Measurements from ENCODE around the gene MDM4. TPM values are rescaled to one million over a fixed set of nuclear protein-coding genes. Genes with fewer than 3 reads are reported as not detected.
A peak's percentile ranks its signal among the peaks of the same experiment; 100 is the strongest.

MDM4 gene, protein sequence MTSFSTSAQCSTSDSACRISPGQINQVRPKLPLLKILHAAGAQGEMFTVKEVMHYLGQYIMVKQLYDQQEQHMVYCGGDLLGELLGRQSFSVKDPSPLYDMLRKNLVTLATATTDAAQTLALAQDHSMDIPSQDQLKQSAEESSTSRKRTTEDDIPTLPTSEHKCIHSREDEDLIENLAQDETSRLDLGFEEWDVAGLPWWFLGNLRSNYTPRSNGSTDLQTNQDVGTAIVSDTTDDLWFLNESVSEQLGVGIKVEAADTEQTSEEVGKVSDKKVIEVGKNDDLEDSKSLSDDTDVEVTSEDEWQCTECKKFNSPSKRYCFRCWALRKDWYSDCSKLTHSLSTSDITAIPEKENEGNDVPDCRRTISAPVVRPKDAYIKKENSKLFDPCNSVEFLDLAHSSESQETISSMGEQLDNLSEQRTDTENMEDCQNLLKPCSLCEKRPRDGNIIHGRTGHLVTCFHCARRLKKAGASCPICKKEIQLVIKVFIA
- total RNA-seq = 10 to 100 TPM; 33.4 to 67.0 (median 41.1) TPM
- 1 to 10 TPM; 5.0 to 8.3 (median 6.5) TPM for polyA plus RNA-seq
- long read RNA-seq, donor 1, full-length matches to known transcripts = 7 of 10 reads
- long read RNA-seq, donor 1, partial matches to known transcripts = 0 of 10 reads
- long read RNA-seq, donor 1, other reads (novel, unspliced or antisense) = 3 of 10 reads
- long read RNA-seq, donor 2, full-length matches to known transcripts = 9 of 18 reads
- long read RNA-seq, donor 2, partial matches to known transcripts = 4 of 18 reads
- long read RNA-seq, donor 2, other reads (novel, unspliced or antisense) = 5 of 18 reads

DNA sequence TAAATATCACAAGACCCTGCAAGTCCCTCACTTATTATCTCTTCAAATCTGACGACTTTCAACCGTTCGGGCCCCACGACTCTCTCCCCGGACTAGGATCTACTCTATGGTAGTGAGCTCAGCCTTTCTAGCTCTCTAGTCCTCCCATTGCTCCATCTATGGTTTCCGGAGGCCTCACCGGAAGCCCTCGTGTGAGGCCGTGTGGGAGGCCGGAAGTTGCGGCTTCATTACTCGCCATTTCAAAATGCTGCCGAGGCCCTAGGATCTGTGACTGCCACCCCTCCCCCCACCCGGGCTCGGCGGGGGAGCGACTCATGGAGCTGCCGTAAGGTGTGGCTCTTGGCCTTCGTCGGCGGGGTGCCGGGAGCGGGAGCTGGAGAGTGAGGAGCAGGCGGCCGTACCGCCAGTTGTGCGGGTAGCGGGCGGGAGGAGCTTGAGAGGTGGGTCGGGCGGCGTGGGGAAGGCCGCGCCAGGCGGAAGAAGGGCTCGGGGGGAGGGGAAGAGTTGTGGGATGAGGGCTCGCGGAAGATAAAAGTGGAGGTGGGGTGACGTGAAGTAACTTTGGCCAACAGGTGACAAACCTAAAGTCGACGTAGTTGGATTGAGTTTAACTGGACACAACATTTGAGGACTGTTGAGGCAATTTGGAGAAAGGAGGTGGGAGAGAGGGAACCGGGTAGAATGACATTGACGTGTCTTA lies at the start of gene MDM4:
Gene MDM4, plus strand, starts transcription at position 227 of the 700 bp plus-strand sequence. CDS start 9,113 bp downstream, outside the sequence.
- 0 to 1% (median 1%) methylated on average over 43 of the region's 43 CpGs for WGBS, 3 donors
- Histone ChIP-seq H3K27ac (peak within 1 kb of the TSS; percentile 98), H3K4me1 (peaks cover 33% of the 10 kb centered on the region), H3K36me3 (ENCODE audit: insufficient read depth in 1 of 2, low read depth in 1 of 2) (peaks cover 0 to 7% of the 10 kb centered on the region in 2 donors), H3K4me3 (peak within 1 kb of the TSS; percentile 79), H3K9me3 (no peaks in the 10 kb centered on the region), H3K27me3 (ENCODE audit: insufficient read depth in 3 of 3, low read length in 2 of 3) (no peaks in the 10 kb centered on the region)
- ATAC-seq (peak; percentile 95 to 98 (median 97)), DNase-seq (peak; percentile 92 to 96)
- intact Hi-C loops (cut with DNase I) = no loop called here
- TF ChIP-seq, protein P1, sequence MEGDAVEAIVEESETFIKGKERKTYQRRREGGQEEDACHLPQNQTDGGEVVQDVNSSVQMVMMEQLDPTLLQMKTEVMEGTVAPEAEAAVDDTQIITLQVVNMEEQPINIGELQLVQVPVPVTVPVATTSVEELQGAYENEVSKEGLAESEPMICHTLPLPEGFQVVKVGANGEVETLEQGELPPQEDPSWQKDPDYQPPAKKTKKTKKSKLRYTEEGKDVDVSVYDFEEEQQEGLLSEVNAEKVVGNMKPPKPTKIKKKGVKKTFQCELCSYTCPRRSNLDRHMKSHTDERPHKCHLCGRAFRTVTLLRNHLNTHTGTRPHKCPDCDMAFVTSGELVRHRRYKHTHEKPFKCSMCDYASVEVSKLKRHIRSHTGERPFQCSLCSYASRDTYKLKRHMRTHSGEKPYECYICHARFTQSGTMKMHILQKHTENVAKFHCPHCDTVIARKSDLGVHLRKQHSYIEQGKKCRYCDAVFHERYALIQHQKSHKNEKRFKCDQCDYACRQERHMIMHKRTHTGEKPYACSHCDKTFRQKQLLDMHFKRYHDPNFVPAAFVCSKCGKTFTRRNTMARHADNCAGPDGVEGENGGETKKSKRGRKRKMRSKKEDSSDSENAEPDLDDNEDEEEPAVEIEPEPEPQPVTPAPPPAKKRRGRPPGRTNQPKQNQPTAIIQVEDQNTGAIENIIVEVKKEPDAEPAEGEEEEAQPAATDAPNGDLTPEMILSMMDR (IDR thresholded peaks at IDR 0.05) = no peak

DNA sequence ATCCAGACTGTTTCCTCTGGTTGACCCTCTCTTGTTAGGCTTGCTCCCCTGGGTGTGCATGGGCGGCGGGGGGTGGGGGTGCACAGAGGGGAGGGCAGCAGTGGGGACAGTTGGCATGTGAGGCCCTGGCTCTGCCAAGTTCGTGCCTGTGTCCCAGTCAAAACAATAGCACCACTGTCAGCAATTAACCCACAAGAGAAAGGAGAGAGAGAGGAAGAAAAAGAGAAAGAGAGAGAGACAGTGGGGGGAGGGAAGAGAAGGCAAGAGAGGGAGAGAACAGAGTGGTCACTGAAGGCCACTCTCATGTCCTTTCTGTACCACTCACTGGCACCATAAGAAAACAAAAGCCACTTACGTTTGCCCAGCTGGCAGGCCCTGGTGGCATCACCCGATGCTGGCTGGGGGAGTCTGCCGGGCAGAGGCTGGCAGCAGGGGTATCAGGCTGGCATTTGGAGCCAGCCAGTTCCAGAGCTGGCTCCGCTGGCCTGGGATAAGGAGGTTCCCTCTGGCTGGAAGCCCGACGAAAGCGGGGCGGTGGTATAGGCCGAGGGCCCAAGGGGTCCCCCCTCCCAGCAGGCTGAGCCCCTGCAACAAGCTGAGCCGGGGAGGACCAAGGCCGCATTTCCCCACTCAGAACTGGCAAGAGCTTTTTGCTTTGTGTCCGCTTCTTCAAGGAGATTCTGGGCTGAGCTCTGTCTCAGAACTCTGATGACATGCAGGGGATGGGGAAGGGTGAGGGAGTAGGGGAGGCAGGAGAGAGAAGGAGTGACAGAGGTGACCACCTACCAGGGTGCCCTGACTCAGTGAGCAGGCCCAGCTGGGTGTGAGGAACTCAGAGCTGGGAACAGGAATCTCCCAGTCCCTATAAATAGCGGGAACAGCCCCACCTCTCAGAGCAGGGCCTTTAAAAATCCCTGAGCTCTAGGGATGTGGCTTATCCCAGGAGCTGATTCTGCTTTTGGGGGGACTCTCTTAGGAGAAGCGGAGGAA lies 49.5 kb upstream of the MDM4 start:
- DNase-seq (peak; percentile 39 to 80), ATAC-seq (peak; percentile 84 to 96 (median 92))
- WGBS, 3 donors = 14 to 30% (median 15%) methylated on average over 17 of the region's 17 CpGs
- H3K27ac ChIP-seq = peak overlapping the region; percentile 82
- H3K27me3 ChIP-seq (ENCODE audit: insufficient read depth in 3 of 3, low read length in 2 of 3) = no peaks in the 10 kb centered on the region
- TF ChIP-seq, protein P1 (IDR thresholded peaks at IDR 0.05) = no peak
- peaks cover 0 to 10% of the 10 kb centered on the region in 2 donors for H3K36me3 ChIP-seq (ENCODE audit: insufficient read depth in 1 of 2, low read depth in 1 of 2)
- intact Hi-C loops (cut with DNase I) = loop anchor here in 1 of 2 donors (2.0 kb wide), 1 partner anchor 16 kb away; no protein-coding TSS in a partner anchor
- peak overlapping the region; percentile 67 for H3K4me3 ChIP-seq
- H3K4me1 ChIP-seq = peaks cover 60% of the 10 kb centered on the region
- no peaks in the 10 kb centered on the region for H3K9me3 ChIP-seq

DNA sequence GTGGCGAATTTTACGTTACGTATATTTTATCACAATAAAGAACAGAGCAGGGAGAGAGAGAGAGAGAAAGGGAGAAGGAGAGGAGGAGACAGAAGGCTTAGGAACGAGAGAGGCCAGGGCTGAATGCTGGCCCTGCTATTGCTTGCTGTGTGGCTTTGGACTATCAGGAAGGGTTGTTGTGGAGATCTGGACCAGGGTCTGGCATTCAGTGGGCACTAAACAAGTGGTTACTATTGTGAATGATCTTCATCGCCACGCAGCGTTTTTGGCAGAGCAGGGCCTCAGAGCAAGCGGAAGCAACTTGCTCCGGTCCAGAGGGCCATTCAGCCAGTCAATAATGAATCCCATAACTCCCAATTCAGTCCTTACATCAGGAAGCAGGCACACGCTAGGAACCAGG lies 48.0 kb upstream of the MDM4 start:
- Histone ChIP-seq H3K4me3 (no peak overlapping the region), H3K27me3 (ENCODE audit: insufficient read depth in 3 of 3, low read length in 2 of 3) (no peaks in the 10 kb centered on the region), H3K36me3 (ENCODE audit: insufficient read depth in 1 of 2, low read depth in 1 of 2) (peaks cover 0 to 7% of the 10 kb centered on the region in 2 donors), H3K4me1 (peaks cover 59% of the 10 kb centered on the region), H3K27ac (peak overlapping the region; percentile 23), H3K9me3 (no peaks in the 10 kb centered on the region)
- intact Hi-C loops (cut with DNase I) = no loop called here
- TF ChIP-seq, protein P1 (IDR thresholded peaks at IDR 0.05) = no peak
- WGBS, 3 donors = 61 to 68% (median 64%) methylated on average over 10 of the region's 10 CpGs
- DNase-seq = peak in 1 of 2 donors; percentile 26
- no peak for ATAC-seq
